ENCODE measurements around the gene CYB5R3.

The CYB5R3 gene

DNA sequence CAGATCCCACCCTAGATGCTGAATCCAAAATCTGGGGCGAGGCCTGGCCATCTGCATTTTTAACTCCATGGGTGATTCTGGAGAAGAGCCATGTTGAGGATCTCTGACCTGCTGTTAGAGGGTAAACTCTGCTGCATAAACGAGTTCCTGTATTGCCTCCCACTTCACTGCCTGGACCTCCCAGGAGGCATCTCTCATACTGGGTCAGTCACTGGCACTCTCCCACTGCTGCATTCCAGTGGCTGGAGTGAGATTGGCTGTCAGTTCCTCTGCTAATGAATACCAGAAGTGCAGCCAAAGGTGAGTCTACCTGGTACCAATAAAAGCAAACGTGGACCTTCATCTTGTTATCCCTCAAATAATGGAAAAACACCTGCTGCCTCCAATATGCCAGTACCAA is 44.8 kb downstream of the CYB5R3 start:
- TF ChIP-seq, protein P1, sequence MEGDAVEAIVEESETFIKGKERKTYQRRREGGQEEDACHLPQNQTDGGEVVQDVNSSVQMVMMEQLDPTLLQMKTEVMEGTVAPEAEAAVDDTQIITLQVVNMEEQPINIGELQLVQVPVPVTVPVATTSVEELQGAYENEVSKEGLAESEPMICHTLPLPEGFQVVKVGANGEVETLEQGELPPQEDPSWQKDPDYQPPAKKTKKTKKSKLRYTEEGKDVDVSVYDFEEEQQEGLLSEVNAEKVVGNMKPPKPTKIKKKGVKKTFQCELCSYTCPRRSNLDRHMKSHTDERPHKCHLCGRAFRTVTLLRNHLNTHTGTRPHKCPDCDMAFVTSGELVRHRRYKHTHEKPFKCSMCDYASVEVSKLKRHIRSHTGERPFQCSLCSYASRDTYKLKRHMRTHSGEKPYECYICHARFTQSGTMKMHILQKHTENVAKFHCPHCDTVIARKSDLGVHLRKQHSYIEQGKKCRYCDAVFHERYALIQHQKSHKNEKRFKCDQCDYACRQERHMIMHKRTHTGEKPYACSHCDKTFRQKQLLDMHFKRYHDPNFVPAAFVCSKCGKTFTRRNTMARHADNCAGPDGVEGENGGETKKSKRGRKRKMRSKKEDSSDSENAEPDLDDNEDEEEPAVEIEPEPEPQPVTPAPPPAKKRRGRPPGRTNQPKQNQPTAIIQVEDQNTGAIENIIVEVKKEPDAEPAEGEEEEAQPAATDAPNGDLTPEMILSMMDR (IDR thresholded peaks at IDR 0.05; ENCODE audit: control extremely low read depth, extremely low read depth, low read depth, missing control alignments): no peak
- ChIA-PET CTCF (no interaction called here), POLR2A (interaction anchor here (0.6 to 1.2 kb wide), 2 partner anchors 11 to 1381 kb away, joined by 3 read pairs; no protein-coding TSS in a partner anchor)
- DNase-seq (ENCODE audit: extremely low spot score): no peak

DNA sequence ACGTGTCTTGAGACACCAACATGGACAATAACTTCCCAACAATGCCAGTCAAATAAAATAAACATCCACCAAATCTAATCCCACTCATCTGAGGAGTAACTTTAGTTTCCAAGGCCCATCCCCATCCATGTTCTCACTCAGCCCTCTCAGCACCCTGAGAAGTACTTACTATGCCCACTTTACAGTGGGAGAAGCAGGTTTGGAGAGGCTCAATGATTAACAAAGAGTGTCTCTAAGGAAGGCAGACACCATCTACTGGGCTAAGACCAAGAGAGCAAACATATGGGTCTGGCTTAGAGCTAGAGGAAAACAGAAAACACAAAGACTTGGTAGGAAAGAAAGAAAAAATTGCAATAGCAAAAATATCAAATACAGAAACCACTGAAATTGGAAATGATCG is 45.8 kb downstream of the CYB5R3 start:
- TF ChIP-seq, protein P1 (IDR thresholded peaks at IDR 0.05; ENCODE audit: control extremely low read depth, extremely low read depth, low read depth, missing control alignments): no peak
- DNase-seq (ENCODE audit: extremely low spot score): no peak
- POLR2A ChIA-PET: no interaction called here
- CTCF ChIA-PET: no interaction called here

- POLR2A ChIA-PET: interaction anchor here (1.7 kb wide), 1 partner anchor 13 kb away, joined by 3 read pairs; no protein-coding TSS in a partner anchor
- TF ChIP-seq, protein P1 (IDR thresholded peaks at IDR 0.05; ENCODE audit: control extremely low read depth, extremely low read depth, low read depth, missing control alignments): no peak
- DNase-seq (ENCODE audit: extremely low spot score): no peak
- CTCF ChIA-PET: no interaction called here
These were observed 46.7 kb downstream of the CYB5R3 start for GRCh38 chr22:42602470-42602869.

GRCh38 chr22:42601879-42602465 is 47.2 kb downstream of the CYB5R3 start:
- CTCF ChIA-PET: interaction anchor here (1.8 kb wide), 1 partner anchor 11 kb away, joined by 6 read pairs; no protein-coding TSS in a partner anchor

GRCh38 chr22:42596863-42597530 is 52.2 kb downstream of the CYB5R3 start:
- POLR2A ChIA-PET: interaction anchor here (0.6 to 1.0 kb wide), 2 partner anchors 18 to 70 kb away, joined by 3 read pairs; no protein-coding TSS in a partner anchor
- TF ChIP-seq, protein P1 (IDR thresholded peaks at IDR 0.05; ENCODE audit: control extremely low read depth, extremely low read depth, low read depth, missing control alignments): no peak
- no peak for DNase-seq (ENCODE audit: extremely low spot score)
- CTCF ChIA-PET: interaction anchor here (1.0 to 2.4 kb wide), 2 partner anchors 8 to 64 kb away, joined by 3 to 6 read pairs; no protein-coding TSS in a partner anchor

More at GRCh38 chr22:42601879-42602465, 47.2 kb downstream of the CYB5R3 start:
- TF ChIP-seq, protein P1 (IDR thresholded peaks at IDR 0.05; ENCODE audit: control extremely low read depth, extremely low read depth, low read depth, missing control alignments): no peak
- no peak for DNase-seq (ENCODE audit: extremely low spot score)
- POLR2A ChIA-PET: interaction anchor here (1.7 kb wide), 1 partner anchor 14 kb away, joined by 3 read pairs; no protein-coding TSS in a partner anchor

DNA sequence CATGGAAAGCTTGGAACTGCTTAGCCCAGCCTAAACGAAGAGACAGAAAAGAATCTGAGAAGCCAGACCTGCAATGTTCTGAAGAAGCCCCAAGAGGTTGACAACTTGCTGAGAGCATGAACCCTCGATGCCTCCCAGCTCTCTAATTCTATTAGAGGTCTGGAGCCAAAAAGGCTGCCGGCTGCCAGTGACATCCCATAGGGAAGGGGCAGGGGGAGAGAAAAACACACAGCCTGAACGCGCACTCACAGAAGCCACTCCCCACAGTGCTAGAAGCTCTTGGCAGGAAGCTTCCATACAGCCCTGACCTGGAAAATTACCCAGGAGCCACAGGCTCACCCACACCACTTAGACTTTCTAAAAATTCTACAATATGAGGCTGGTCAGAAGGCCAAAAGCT is 52.9 kb downstream of the CYB5R3 start:
- DNase-seq (ENCODE audit: extremely low spot score): no peak
- ChIA-PET CTCF (interaction anchor here (1.0 to 2.4 kb wide), 4 partner anchors 7 to 63 kb away, joined by 3 to 6 read pairs (median 3); no protein-coding TSS in a partner anchor), POLR2A (interaction anchor here (1.0 to 1.3 kb wide), 2 partner anchors 14 to 70 kb away, joined by 3 read pairs; no protein-coding TSS in a partner anchor)
- TF ChIP-seq, protein P1 (IDR thresholded peaks at IDR 0.05; ENCODE audit: control extremely low read depth, extremely low read depth, low read depth, missing control alignments): no peak
